Activated naive CD4-positive, alpha-beta T cell treated with anti-CD3 and anti-CD28 coated beads, Interleukin-2, amount 50 U/mL, for 24 hours (primary cell): ENCODE data around the gene NR1H2.

Experiments used
- H3K27ac Mint-ChIP-seq: one replicate; pipeline ENCODE4 v1.8.0; 2021; ENCODE audit warnings: mild to moderate bottlenecking, mixed read lengths
- H3K27me3 Mint-ChIP-seq: one replicate; pipeline ENCODE4 v1.8.0; 2021; ENCODE audit warnings: mixed read lengths
- H3K36me3 Mint-ChIP-seq: one replicate; pipeline ENCODE4 v1.8.0; 2021; ENCODE audit warnings: mixed read lengths
- H3K4me1 Mint-ChIP-seq: one replicate; pipeline ENCODE4 v1.8.0; 2021; ENCODE audit warnings: mixed read lengths
- H3K4me3 Mint-ChIP-seq: one replicate; pipeline ENCODE4 v1.8.0; 2021; ENCODE audit warnings: mild to moderate bottlenecking, mixed read lengths
- H3K9me3 Mint-ChIP-seq: one replicate; pipeline ENCODE4 v1.8.0; 2021; ENCODE audit warnings: mixed read lengths

Gene NR1H2

GRCh38 chr19:50401605-50402450, 25.6 kb downstream of the NR1H2 start:
- H3K27me3 Mint-ChIP-seq = no peaks in the 10 kb centered on the region
- no peak overlapping the region for H3K4me3 Mint-ChIP-seq
- no peaks in the 10 kb centered on the region for H3K4me1 Mint-ChIP-seq
- no peak overlapping the region for H3K27ac Mint-ChIP-seq
- H3K9me3 Mint-ChIP-seq = no peaks in the 10 kb centered on the region
- H3K36me3 Mint-ChIP-seq = peaks cover 8% of the 10 kb centered on the region

- no peaks in the 10 kb centered on the region for H3K9me3 Mint-ChIP-seq
- H3K36me3 Mint-ChIP-seq = peaks cover 7% of the 10 kb centered on the region
- no peaks in the 10 kb centered on the region for H3K4me1 Mint-ChIP-seq
- no peak overlapping the region for H3K4me3 Mint-ChIP-seq
- H3K27me3 Mint-ChIP-seq = no peaks in the 10 kb centered on the region
- H3K27ac Mint-ChIP-seq = no peak overlapping the region
These were observed 26.5 kb downstream of the NR1H2 start for GRCh38 chr19:50402544-50403301.

- H3K36me3 Mint-ChIP-seq = peaks cover 2% of the 10 kb centered on the region
- no peaks in the 10 kb centered on the region for H3K27me3 Mint-ChIP-seq
- H3K9me3 Mint-ChIP-seq = no peaks in the 10 kb centered on the region
- no peaks in the 10 kb centered on the region for H3K4me1 Mint-ChIP-seq
- H3K4me3 Mint-ChIP-seq = no peak overlapping the region
- no peak overlapping the region for H3K27ac Mint-ChIP-seq
These were observed 30.0 kb downstream of the NR1H2 start for GRCh38 chr19:50406156-50406820.

- Mint-ChIP-seq H3K9me3 (no peaks in the 10 kb centered on the region), H3K27ac (no peak overlapping the region), H3K4me1 (no peaks in the 10 kb centered on the region), H3K36me3 (peaks cover 4% of the 10 kb centered on the region), H3K27me3 (no peaks in the 10 kb centered on the region), H3K4me3 (no peak overlapping the region)
These were observed 30.6 kb downstream of the NR1H2 start for GRCh38 chr19:50406829-50407228.

GRCh38 chr19:50409347-50409746, 33.1 kb downstream of the NR1H2 start:
- H3K27me3 Mint-ChIP-seq = no peaks in the 10 kb centered on the region
- no peak overlapping the region for H3K27ac Mint-ChIP-seq
- H3K36me3 Mint-ChIP-seq = peaks cover 4% of the 10 kb centered on the region
- no peak overlapping the region for H3K4me3 Mint-ChIP-seq
- H3K4me1 Mint-ChIP-seq = no peaks in the 10 kb centered on the region
- H3K9me3 Mint-ChIP-seq = no peaks in the 10 kb centered on the region

GRCh38 chr19:50410109-50410508, 33.9 kb downstream of the NR1H2 start:
- no peak overlapping the region for H3K4me3 Mint-ChIP-seq
- peaks cover 4% of the 10 kb centered on the region for H3K36me3 Mint-ChIP-seq
- no peaks in the 10 kb centered on the region for H3K9me3 Mint-ChIP-seq
- H3K4me1 Mint-ChIP-seq = peaks cover 3% of the 10 kb centered on the region
- H3K27me3 Mint-ChIP-seq = no peaks in the 10 kb centered on the region
- H3K27ac Mint-ChIP-seq = no peak overlapping the region

- H3K4me1 Mint-ChIP-seq = peaks cover 3% of the 10 kb centered on the region
- H3K27ac Mint-ChIP-seq = no peak overlapping the region
- peaks cover 2% of the 10 kb centered on the region for H3K36me3 Mint-ChIP-seq
- H3K9me3 Mint-ChIP-seq = no peaks in the 10 kb centered on the region
- H3K4me3 Mint-ChIP-seq = no peak overlapping the region
- no peaks in the 10 kb centered on the region for H3K27me3 Mint-ChIP-seq
These were observed 36.2 kb downstream of the NR1H2 start for GRCh38 chr19:50412419-50412818.

GRCh38 chr19:50413096-50413495, 36.8 kb downstream of the NR1H2 start:
- Mint-ChIP-seq H3K36me3 (peaks cover 2% of the 10 kb centered on the region), H3K4me3 (no peak overlapping the region), H3K9me3 (no peaks in the 10 kb centered on the region), H3K27me3 (no peaks in the 10 kb centered on the region), H3K4me1 (peaks cover 3% of the 10 kb centered on the region), H3K27ac (no peak overlapping the region)

GRCh38 chr19:50413531-50413930, 37.3 kb downstream of the NR1H2 start:
- Mint-ChIP-seq H3K27ac (no peak overlapping the region), H3K4me3 (no peak overlapping the region), H3K9me3 (no peaks in the 10 kb centered on the region), H3K27me3 (no peaks in the 10 kb centered on the region), H3K4me1 (peaks cover 3% of the 10 kb centered on the region), H3K36me3 (peaks cover 2% of the 10 kb centered on the region)

- H3K4me3 Mint-ChIP-seq = no peak overlapping the region
- H3K27ac Mint-ChIP-seq = no peak overlapping the region
These were observed 38.8 kb downstream of the NR1H2 start for GRCh38 chr19:50414864-50415660.

GRCh38 chr19:50415661-50416033, 39.4 kb downstream of the NR1H2 start:
- Mint-ChIP-seq H3K27ac (no peak overlapping the region), H3K9me3 (no peaks in the 10 kb centered on the region)

More at GRCh38 chr19:50414864-50415660, 38.8 kb downstream of the NR1H2 start:
- Mint-ChIP-seq H3K9me3 (no peaks in the 10 kb centered on the region), H3K36me3 (peaks cover 3% of the 10 kb centered on the region), H3K4me1 (peaks cover 12% of the 10 kb centered on the region), H3K27me3 (peaks cover 8% of the 10 kb centered on the region)

GRCh38 chr19:50416034-50416977, 40.0 kb downstream of the NR1H2 start:
- Mint-ChIP-seq H3K36me3 (peaks cover 3% of the 10 kb centered on the region), H3K9me3 (no peaks in the 10 kb centered on the region), H3K27me3 (peaks cover 15% of the 10 kb centered on the region), H3K4me3 (no peak overlapping the region), H3K27ac (no peak overlapping the region), H3K4me1 (peaks cover 14% of the 10 kb centered on the region)

More at GRCh38 chr19:50415661-50416033, 39.4 kb downstream of the NR1H2 start:
- Mint-ChIP-seq H3K27me3 (peaks cover 11% of the 10 kb centered on the region), H3K36me3 (peaks cover 3% of the 10 kb centered on the region), H3K4me1 (peaks cover 14% of the 10 kb centered on the region), H3K4me3 (no peak overlapping the region)

- Mint-ChIP-seq H3K4me1 (peaks cover 14% of the 10 kb centered on the region), H3K9me3 (no peaks in the 10 kb centered on the region), H3K36me3 (peaks cover 1% of the 10 kb centered on the region), H3K27me3 (peaks cover 17% of the 10 kb centered on the region), H3K4me3 (no peak overlapping the region), H3K27ac (no peak overlapping the region)
These were observed 41.1 kb downstream of the NR1H2 start for GRCh38 chr19:50417111-50418081.
